Measurements from ENCODE around the gene CHST3. TPM values are rescaled to one million over a fixed set of nuclear protein-coding genes. Genes with fewer than 3 reads are reported as not detected.
"Not testable (repeated sequence)": the region's sequence is repeated elsewhere in the genome, so short reads cannot be mapped to it uniquely, and the experiment has no call there.

The CHST3 gene
- total RNA-seq, 1 donor from 2014 or later = 19.5 TPM

DNA sequence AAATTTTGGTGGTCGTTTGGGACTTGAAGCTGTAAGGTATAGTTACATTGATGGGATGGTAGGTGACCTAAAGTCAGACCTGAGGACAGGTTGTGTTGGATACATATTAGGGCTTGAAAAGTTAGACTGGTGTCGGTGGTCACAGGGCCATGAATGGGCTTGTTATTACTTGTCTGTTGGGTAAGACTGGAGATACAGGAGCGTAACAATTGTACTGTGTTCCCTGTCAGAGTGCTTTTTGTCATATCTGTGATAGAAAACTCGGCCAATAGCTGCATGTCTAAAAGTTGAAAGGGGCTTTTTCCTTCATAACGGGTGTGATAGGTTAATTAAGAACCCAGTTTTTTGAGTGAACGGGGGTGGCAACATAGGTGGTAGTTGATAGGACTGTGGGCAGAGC is 13.5 kb upstream of the CHST3 start:
- DNase-seq = no peak

DNA sequence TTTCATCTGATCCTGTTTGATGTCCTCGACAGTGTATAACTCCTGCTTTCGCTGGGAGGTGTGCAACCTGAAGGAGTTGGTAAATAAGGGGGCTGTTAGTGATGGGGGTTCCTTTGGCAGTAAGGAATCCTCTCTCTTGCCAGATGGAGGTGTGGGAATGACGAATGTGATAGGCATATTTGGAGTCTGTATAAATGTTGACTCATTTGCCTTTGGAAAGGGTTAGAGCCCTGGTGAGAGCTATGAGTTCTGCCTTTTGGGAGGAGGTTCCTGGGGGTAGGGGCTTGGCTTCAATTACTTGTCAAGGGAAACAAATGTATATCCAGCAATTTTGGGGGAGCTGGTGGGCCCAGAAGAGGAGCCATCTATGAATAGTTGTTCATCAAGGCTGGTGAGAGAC is 11.4 kb upstream of the CHST3 start:
- no peak for DNase-seq

DNA sequence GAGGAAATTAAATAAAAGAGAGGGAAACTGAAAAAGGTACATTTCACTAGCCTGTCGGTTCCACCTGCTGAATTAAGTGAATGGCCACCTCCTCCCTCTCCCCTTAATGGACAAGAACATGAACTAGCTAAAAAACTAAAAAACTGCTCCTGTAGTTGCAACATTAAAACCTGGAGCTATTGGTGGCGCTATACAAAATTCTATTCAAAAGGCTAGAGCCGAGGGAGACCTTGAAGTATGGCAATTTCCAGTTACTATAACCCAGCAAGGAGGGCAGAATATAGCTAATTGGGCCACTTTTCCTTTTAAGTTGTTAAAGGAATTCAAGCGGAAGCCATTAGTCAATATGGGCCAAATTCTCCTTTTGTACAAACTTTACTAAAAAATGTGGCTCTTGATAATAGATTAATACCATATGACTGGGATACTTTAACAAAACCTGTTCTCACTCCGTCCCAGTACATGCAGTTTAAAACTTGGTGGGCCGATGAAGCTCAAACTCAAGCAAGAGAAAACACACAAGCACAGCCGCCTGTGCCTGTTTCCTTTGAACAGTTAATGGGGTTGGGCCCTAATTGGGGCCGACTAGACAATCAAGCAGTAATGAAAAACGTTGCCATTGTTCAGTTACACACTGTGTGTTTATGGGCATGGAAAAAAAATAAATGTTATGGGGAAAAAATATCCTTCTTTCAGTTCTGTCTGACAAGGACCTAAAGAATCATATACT is 6.5 kb upstream of the CHST3 start:
- no peak for DNase-seq

DNA sequence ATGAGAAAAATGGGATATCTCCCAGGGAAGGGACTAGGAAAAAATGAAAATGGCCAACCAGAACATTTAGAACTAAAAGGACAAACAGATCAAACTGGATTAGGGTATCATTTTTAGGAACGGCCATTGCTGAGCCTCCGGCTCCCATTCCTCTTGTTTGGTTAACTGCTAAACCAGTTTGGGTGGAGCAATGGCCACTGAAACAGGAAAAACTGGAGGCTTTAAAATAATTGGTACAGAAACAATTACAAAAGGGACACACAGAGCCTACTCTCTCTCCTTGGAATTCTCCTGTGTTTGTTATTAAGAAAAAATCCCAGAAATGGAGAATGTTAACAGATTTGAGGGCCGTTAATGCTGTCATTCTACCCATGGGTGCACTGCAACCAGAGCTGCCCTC is 4.7 kb upstream of the CHST3 start:
- no peak for DNase-seq

DNA sequence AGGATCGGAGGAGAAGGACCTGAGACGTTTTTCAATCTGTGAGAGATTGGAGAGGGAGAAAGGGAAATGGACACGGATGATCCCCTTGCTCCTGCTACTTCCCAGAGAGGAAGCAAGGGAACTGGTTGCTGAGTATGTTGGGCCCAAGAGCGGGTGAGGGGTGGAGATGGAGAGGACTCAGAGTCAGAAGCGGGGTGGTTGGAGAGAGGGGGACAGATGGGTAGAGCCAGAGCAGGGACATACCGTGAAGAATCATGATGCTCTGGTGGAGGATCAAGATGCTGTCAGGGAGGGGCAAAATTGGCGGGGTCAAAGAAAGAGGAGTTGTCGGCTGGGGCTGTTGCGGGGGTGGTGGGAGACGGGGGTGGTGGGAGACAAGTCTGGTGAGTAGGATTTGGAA is 2.4 kb upstream of the CHST3 start:
- no peak for DNase-seq

DNA sequence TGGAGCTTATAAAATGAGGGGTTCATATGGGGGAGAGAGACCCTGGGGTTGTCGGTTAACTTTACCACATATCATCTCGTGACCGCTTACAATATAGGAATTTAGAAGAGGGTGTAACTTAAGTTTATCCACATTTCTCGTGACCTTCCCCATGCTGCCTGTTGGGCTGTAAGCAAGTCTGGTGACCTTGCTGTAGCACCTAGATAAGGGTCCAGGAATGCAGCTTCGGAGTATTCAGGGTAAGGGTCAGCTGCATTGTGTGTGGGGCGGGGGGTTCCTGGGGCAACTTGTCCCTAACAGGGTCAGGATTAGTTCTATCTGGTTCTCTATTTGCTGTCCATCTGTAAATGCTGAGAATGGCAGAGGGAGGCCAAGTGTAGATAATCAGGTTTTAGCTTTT is 1.3 kb upstream of the CHST3 start:
- no peak for DNase-seq

DNA sequence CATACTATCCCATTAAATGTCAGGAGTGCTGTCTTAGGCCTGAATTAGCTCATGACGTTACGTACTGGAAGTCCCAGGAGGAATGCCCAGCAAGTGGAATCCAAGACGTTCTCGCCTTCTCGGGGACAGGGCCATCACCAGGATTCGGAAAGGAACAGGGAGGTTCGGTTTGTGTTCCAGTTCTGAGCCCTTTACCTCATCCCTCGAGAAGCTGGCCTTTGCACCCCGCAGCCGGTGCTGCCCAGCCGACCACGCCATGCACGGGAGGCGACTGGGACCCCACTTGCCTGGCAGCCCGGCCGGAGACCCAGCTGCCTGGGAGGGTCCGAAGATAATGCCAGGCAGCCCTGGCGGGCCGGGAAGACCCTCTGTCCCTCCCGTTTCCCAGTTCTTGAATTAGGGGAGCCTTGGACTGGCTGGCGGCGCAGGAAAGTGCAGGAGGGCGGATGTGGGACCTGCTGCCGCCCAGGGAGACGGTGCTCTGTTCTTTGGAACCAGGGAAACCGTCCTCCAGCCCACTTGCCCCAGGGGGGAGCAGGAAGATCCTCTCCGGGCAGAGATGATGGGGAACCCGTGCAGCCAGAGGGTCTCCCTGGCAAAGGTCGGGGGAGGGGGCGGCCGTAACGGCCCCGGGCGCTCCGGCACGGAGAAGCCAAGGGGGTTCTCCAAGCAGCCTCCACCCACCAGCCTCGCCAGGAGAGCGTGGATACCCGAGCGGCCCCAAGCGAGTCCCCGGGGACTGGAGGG is 671 bp upstream of the CHST3 start:
- peak; percentile 52 for DNase-seq

DNA sequence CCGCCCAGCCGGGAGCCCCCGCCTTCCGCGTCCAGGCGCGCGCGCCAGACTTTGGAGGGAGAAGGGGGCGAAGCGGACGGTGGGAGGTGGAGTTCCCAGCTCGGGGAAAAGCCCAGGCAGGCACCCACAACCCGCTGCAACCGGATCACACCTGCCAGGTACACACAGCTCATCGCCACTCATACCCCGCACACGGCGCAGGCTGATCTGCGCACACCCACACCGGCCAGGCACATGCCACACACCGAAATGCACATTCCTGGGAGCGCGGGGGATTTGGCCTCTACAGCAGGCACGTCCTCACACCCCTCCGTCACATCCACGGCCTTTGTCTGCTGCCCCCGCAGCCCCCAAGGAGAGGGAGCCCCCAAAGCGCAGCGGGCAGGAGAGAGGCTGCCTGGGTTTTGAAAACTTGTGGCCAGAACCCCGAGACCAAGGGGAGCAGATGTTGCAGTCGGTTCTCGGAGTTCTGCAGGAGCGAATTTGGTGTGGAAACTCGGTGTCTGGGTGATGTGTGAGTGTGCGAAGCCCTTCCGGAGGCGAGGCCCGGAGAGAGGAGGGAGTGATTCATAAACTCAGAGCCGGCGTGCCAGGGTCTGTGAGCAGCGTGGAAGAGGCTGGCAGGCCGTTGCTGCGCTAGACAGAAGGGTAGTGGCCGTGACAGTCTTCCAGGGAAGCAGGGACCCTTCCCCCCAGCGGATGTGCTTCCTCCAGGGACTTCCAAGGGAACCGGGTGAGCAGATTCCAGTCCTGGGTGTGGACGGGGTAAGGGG is 734 bp downstream of the CHST3 start:
- DNase-seq = peak; percentile 42

DNA sequence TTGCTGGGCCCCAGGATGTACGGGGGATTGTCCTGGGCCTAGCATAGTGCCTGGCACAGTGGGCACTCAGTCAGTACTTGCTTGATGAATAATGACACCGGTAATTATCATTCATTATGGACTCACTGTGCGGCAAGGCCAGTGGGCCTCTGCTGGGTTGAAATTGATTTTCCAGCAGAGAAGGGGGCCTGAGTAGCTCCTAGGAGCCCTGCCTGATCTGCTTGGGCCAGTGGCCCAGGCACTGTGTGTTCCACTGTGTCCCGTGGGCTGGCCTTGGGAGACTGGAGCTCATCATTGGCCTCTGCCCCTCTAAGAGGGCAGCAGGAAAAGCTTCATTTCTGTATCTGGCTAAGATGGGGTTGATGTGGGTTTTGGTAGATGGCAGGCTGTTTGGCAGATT is 1.4 kb downstream of the CHST3 start:
- DNase-seq = no peak

DNA sequence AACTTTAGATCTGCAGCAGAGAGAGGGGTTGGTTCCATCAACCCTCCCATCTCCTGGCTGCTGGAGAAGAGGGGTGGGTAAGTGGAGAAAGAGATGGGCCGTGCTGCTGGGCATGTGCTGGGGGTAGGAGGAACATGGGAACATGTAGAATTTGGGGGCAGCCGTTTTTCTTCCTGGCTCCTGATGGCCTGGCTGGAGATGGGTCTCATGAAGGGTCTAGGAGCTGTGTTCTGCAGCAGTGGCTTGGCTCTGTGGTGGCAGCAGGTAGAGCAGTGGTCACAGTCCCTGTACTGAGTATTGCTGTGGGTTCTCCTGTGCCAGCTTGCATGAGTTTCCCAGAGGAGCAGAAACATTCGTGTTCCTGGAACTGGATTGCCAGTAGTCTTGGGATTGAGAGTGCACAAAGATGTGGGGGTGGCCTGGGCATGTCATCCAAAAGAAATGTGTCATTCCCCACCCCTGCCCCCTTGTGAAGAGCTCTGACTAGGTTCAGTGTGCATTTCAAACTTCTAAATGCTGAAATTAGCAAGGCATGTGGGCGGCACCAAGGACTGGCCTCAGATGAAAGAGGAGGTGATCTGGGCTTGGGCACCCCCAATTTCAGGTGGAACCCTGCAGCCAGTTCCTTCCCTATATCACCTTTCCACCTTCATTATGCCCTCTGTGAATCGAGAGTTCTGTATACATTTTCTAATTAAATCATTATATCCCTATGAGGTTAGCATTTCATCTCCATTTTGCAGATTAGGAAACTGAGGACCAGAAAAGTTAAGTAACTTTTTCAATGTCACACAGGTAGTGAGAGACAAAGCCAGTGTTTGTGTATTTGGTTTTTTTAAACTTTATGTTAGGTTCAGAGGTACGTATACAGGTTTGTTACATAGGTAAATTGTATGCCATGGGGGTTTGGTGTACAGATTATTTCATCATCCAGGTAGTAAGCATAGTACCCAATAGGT is 2.1 kb downstream of the CHST3 start:
- no peak for DNase-seq

DNA sequence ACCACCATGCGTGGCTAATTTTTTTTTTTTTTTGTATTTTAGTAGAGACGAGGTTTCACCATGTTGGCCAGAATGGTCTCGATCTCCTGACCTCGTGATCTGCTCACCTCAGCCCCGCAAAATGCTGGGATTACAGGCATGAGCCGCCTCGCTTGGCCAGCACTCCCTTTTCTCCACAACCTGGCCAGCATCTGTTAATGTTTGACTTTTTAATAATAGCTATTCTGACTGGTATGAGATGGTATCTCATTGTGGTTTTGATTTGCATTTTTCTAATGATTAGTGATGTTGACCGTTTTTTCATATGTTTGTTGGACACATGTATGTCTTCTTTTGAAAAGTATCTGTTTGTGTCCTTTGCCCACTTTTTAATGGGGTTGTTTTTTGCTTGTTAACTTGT is 3.8 kb downstream of the CHST3 start:
- not testable (repeated sequence) for DNase-seq

DNA sequence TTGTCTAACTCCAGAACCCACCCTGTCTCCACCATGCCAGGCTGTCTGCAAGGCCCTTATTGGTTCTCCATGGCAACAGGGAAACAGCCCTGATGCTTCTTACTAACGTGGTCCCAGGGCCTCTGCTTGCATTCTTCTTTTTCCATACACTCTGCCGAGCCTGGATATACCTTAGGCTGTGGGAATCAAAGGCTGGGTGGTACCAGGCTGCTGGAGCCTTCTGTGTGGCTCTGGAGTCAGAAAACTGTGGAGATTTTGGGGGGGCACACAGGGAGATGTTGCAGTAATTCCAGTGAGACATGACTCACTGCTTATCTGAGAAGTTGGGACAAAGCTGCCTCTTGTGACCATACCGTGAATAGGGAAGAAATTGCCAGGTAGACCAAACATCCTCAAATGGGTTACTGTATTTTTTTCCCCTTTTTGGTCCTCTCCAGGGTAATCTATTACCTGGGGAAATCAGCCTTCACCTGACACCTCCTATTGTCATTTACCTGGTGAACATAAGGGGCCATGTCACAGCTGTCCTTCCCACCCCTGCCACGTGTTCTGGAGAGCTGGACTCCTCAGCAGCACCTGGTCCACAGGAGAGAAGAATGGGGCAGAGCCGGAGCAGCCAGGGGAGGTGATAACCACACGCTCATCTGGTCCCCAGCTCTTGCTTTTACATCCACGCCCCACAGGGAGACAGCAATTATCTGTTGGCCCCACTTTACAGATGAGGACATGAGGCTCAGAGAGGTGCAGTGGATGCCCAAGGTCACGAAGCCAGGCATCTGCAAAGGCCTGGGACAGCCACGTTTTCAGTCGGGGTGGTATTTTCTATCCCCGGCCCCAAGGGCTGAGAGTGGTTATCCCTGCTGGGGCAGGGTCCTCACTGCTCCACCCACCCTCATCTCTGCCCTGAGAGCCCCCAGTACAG is 4.6 kb downstream of the CHST3 start:
- DNase-seq = no peak

DNA sequence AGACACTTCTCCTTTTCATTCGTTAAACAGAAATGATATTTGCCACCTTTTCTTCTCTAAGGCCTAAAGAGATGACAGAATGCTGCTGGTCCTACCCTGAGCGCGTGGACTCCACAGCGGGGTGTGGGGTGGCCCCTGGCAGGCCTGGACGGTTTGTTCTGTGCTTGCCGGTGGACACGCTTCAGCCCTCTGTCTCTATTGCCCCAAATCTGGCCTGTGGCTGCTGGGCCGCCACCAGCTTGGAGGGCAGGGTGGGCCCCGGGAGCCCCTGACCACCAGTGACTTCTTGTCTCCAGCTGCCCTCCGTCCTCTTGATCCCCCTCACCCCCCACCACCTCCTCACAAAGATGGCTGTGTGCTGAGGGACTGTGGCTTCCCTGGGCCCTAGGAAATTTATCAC is 5.7 kb downstream of the CHST3 start:
- DNase-seq = no peak

DNA sequence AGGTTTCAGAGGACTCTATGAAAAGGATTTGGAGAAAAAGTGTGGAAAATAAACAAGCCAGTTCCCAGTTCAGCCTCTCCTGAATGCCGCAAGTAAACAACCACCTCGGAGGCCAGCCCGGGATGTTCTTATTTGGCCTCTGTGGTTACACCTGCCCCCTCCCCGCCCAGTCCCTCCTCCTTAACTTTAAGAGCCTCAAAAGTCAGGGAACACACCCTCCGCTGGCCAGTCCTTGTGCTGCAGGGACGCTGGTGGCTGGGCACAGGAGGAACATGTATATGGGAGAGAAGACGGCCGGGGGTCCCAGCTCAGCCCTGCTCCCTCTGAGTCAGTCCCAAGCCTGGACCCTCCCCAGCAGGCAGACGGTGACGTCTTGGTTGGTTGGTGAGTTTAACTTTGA is 6.1 kb downstream of the CHST3 start:
- DNase-seq = no peak

DNA sequence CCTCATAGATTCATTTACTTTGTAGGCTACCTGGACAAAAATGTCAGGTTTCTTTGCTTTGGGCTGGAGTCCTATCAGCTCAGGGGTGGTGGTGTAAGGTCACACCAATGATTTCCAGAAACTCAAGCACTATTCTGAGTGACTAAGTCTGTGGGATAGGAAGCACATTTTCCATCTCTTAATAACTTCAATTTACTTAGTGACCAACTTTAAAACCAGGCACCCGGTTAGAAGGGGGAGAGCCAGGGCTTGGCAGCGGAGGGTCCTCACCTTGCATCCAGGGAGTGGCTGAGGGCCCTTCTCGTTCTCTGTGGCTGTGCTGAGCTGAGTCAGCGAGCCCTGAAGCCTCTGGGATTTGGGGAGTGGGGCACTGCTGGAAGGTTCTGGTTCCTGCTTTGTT is 6.7 kb downstream of the CHST3 start:
- no peak for DNase-seq

DNA sequence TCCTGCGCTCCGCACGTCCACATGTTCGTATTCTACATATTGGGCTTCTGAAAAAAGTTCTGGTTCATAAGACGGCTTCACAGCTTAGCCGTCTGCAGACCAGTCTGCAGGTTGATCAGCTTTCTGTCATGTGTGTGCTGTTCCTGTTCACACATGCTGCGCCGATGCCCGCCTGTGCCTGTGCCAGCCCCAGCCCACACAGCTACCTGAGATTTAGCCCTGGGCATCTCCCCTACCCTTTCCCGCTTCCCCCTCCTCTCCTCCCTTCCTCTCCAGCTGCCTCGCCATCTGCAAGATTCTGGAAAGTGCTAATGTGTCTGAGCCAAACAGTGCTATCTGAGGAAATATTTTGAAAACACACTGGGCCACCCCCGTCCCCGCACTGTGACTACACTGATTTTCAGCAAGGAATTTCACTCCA is 7.1 kb downstream of the CHST3 start:
- DNase-seq = no peak

DNA sequence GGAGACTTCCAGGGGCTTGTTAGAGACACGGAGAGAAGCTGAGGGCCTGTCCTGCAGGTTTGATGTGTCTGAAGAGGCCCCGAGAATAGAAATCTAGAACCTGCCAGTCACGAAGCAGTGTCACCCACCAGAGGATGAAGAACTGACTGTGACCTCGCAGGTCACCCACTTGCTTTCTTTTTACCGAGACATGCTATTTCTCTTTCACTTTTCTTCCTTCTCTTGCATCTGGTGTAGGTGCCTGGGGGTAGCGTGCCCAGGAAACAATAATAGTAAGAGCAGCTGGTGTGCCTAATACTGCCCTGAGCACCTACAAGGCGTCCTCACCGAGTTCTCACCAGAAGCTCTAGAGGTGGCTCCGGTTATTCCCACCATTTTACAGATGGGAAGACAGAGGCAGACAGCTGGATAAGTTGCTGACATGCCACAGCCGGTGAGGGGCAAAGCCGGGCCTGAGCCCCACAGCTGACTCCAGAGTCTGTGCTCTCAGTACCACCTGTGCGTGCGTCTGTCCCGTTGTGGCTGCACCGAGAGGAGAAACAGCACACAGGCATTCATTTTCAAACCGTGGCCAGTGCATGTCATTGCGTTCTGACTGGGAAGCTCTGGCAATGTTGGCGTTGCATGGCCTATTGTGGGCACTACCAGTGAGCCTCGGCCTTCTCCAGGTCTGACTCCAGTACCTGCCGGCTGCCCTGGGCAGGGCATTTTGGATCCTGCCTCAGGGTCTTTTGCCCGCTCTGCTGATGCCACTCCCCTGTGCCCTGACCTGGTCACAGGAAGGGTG is 7.8 kb downstream of the CHST3 start:
- no peak for DNase-seq

DNA sequence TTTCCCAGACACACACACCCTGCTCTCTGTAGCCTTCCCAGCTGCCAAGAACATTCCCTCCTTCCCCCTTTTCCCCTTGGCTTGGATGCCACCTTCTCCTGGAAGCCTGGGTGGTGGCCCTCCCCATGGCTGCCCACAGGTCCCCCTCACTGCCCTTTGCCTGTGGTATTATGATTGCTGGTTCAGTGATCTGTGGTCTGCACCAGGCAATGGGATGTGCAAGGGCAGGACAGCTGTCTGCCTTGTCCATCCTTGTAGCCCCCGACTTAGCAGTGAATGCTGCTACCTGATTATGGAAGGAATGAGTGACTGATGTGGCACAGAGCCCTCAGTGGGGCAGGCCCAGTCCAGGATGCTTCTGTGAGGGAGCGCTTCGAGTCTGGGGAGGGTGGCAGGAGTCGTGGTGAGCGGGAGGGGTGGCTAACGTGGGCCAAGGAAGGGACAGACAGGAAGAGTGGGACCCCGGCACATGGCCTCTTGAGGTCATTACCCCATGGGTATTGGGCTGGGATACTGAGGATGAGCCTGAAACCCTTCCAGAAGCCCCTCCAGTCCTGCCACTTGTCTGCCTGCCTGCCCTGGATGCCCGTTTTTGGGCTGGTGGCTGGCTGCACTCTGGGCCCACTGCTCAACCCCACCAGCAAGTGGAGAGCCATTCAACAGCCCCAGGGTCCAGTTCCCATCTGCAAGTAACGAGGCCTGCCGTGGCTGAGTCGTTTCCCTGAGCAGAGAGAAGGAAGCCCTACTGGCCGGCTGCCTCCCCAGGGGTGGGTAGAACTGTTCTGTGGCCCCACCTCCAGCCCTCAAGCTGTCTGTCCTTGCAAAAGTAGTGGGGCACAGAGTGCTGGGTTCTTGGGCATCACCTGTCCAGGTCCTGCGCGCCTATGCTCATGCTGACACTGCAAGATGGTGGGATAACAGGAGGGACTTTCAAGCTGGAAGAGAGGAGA is 8.8 kb downstream of the CHST3 start:
- DNase-seq = no peak

Data from skin of body (tissue), 2 donors.